Stimulated activated naive CD4-positive, alpha-beta T cell treated with Interleukin-2 at 50 U/mL for 16 hours (primary cell): ENCODE data around the gene ROBO1.

Source experiments
- DNase-seq: peaks from one replicate; lab custom pipeline; 2025; lab: John Stamatoyannopoulos, UW

Gene ROBO1

GRCh38 chr3:79012530-79012913, 755.3 kb downstream of the ROBO1 start:
- no peak for DNase-seq

- no peak for DNase-seq
These were observed 755.8 kb downstream of the ROBO1 start for GRCh38 chr3:79011821-79012529.

GRCh38 chr3:79009861-79010260, 757.9 kb downstream of the ROBO1 start:
- DNase-seq, result no peak

- DNase-seq, result no peak
These were observed 761.7 kb downstream of the ROBO1 start for GRCh38 chr3:79006077-79006476.

GRCh38 chr3:79005084-79005483, 762.7 kb downstream of the ROBO1 start:
- DNase-seq, result no peak

GRCh38 chr3:79003994-79004393, 763.8 kb downstream of the ROBO1 start:
- DNase-seq, result no peak

- no peak for DNase-seq
These were observed 765.1 kb downstream of the ROBO1 start for GRCh38 chr3:79002465-79003372.

GRCh38 chr3:79001255-79001654, 766.5 kb downstream of the ROBO1 start:
- DNase-seq, result no peak

GRCh38 chr3:78999139-78999538, 768.7 kb downstream of the ROBO1 start:
- no peak for DNase-seq

- DNase-seq, result no peak
These were observed 772.7 kb downstream of the ROBO1 start for GRCh38 chr3:78995087-78995486.

- DNase-seq, result no peak
These were observed 773.4 kb downstream of the ROBO1 start for GRCh38 chr3:78994174-78995027.

- no peak for DNase-seq
These were observed 774.4 kb downstream of the ROBO1 start for GRCh38 chr3:78993375-78993774.

- no peak for DNase-seq
These were observed 775.0 kb downstream of the ROBO1 start for GRCh38 chr3:78992830-78993229.

GRCh38 chr3:78992400-78992799, 775.4 kb downstream of the ROBO1 start:
- DNase-seq, result no peak

- no peak for DNase-seq
These were observed 776.1 kb downstream of the ROBO1 start for GRCh38 chr3:78991656-78992055.

GRCh38 chr3:78990156-78990555, 777.6 kb downstream of the ROBO1 start:
- no peak for DNase-seq

- no peak for DNase-seq
These were observed 779.5 kb downstream of the ROBO1 start for GRCh38 chr3:78988324-78988723.

- no peak for DNase-seq
These were observed 781.2 kb downstream of the ROBO1 start for GRCh38 chr3:78986416-78987101.

GRCh38 chr3:78985981-78986380, 781.8 kb downstream of the ROBO1 start:
- no peak for DNase-seq

- no peak for DNase-seq
These were observed 788.8 kb downstream of the ROBO1 start for GRCh38 chr3:78979028-78979427.

- DNase-seq, result no peak
These were observed 789.8 kb downstream of the ROBO1 start for GRCh38 chr3:78978037-78978436.

GRCh38 chr3:78977073-78977472, 790.7 kb downstream of the ROBO1 start:
- no peak for DNase-seq
